ENCODE results near the gene PIP4K2A.
"Not testable (repeated sequence)": the region's sequence is repeated elsewhere in the genome, so short reads cannot be mapped to it uniquely, and the experiment has no call there.

The PIP4K2A gene

DNA sequence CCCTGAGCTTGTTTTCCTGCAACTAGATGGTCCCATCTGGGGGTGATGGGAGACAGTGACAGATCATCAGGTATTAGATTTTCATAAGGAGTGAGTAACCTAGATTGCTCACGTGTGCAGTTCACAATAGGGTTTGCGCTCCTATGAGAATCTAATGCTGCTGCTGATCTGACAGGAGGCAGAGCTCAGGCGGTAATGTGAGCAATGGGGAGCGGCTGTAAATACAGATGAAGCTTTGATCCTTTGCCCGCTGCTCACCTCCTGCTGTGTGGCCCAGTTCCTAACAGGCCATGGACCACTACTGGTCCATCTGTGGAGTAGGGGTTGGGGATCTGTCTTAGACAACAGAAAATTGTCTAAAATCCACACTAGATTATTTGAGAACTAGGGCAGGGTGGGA is 22.3 kb downstream of the PIP4K2A start:
- not testable (repeated sequence) for DNase-seq

DNA sequence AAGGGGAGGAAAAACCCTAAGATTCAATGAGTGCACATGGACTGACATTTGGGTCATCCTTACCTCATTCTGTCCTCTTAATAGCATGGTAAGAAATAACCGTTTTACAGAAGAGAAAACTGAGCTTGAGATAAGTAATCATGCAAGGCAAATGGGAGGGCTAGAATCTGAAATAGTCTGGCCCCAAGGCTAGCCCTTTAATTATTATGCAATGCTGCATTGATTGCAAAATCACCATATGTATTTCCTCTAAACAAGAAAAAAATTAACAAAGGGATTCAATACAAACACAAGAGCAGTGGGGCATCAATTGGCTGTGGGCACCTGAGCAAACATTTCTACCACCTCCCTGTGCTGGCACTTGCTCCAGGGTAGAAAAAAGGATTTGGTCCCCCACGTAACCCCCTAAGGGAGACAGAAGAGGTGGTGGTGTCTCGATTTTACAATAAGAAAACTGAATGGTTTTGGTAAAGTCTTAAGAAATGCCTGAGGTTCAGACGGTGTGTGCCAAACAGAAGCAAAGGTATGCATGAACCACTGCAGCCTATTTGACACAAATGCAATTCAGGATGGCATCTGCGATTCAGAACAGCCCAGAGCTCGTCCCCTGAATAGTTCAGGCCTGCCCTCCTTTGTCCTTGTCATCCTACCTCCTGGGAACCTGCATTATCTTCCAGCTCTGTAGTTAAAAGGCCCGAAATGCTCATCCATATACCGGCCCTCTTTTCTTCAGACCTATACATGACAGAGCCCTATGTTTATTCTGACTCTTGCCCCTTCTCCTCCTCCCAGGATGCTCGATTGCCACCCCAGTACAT is 23.6 kb downstream of the PIP4K2A start:
- no peak for DNase-seq

DNA sequence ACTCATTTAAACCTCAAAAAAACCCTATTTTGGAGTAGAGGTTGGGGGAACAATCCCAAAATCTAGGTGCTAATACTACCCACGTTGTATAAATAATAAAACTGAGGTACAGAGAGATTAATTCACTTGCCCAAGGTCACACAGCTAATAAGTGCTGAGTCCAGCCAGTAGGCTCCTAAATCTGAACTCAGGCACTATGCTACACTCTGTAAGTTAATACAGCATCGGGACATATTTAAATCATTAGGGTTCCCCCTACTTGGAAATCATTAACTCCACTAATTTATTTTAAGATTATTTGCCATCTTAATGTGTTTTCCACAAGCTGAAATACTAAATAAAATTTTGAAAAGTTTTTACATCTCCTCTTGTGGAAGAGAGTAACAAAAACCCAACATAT is 24.2 kb downstream of the PIP4K2A start:
- DNase-seq: no peak

DNA sequence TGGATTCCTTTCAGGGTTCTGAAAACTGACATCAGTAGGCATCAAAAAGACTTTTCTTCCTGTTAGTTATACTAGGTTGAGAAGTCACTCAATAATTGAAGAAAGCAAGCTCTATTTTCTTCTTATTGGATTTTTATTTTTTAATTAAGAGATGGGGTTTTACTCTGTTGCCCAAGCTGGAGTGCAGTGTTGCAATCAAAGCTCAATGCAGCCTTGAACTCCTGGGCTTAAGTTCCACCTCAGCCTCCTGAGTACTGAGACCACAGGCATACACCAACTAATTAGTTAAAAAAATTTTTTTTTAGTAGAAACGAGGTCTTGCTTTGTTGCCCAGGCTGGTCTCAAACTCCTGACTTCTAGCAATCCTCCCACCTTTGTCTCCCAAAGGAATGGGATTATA is 28.0 kb downstream of the PIP4K2A start:
- DNase-seq: no peak

GRCh38 chr10:22685926-22686325 is 28.5 kb downstream of the PIP4K2A start:
- peak; percentile 49 for DNase-seq

DNA sequence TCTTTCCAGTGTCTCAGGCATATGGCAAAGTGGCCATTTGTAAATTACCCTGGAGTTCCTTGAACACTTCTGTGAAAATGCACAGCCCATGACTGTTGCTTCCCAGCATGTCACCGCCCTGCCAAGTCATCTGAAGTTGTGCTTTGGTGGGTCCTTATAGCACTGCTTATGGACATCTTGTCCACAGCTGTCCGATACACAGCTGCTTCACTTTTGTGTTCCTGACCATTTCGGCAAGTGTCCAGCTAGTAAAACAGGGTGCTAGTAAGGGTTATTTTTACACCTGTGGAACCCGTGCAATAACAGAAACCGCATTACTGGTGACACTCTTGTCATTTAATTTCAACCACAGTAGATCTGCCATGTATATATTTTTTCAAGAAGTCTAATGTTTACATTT is 29.7 kb downstream of the PIP4K2A start:
- no peak for DNase-seq

GRCh38 chr10:22683140-22683389 is 31.3 kb downstream of the PIP4K2A start:
- no peak for DNase-seq

GRCh38 chr10:22682237-22683139 is 31.9 kb downstream of the PIP4K2A start:
- no peak for DNase-seq

GRCh38 chr10:22681783-22682183 is 32.6 kb downstream of the PIP4K2A start:
- no peak for DNase-seq

GRCh38 chr10:22681301-22681700 is 33.1 kb downstream of the PIP4K2A start:
- no peak for DNase-seq

GRCh38 chr10:22679608-22680007 is 34.8 kb downstream of the PIP4K2A start:
- DNase-seq: no peak

DNA sequence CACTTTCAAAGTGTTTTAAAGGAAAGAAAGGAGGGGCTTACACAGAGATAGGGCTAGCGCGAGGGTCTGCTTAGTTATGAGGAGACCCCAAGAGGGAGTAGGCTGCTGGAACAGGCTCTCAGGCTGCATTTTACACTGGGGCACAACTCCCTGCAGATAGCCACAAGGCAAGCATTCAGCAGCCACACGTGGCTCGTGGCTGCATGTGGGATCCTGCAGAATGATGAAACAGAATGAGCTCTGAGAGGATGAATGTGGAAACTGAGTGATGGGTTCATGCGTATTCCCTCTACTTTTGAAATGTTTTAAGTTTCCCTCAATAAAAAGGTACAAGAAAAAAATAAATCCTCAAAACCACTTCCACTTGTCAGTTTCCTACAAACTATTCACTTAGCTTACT is 37.0 kb downstream of the PIP4K2A start:
- no peak for DNase-seq

DNA sequence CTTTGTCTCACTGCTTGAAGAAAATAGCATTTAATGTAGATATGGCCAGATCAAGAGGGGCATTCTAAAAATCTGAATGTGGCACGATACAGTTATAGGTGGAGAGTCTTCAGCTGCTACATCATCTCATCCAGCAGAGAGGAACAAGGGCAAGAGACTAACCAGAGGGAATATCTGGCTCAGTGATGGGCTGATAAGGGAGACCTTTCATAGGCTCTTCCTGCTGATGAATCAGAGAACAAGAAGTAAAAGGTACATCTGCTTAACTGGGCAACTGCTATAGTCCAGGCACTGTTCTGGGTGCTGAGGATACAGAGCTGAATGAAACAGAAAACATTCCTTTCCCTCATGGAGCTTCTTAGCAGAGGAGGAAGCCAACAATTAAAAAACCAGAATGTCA is 37.9 kb downstream of the PIP4K2A start:
- no peak for DNase-seq

GRCh38 chr10:22674573-22674930 is 39.8 kb downstream of the PIP4K2A start:
- no peak for DNase-seq

- DNase-seq: no peak
These were observed 40.4 kb downstream of the PIP4K2A start for GRCh38 chr10:22673785-22674572.

GRCh38 chr10:22673091-22673392 is 41.3 kb downstream of the PIP4K2A start:
- no peak for DNase-seq

DNA sequence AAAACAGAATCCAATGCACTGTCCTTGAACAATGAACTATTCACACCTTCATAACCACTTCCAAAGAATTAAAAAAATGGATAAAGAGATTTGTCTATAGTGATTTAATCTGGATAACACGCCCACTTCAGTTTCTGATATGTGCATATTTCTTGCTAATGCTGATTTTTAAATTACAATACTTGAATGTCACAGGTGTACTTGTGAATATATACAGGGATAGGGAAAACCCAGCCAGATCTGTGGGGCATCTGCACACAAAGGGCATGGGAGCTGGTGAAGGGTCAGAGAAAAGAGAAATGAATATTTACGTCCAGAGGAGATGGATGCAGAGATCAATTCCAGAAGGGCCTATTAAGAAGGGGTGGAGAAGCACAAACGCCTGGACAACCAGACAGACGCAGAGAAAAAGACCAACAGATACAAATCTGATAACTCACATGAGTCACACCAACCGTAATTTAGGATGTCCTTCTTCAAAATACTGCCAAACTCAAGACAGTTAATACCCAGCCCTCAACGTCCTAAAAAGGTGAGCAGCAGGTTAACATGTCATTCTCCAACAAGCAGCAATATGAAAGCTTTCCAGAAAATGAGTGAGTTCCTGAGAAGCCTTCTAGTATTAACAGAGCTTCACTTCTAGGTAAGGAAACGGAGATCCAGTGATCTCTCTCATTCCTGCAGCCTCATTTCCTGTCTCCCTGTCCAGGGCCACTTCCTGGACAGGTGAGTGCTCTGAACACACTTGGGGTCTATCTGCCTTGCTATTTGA is 41.9 kb downstream of the PIP4K2A start:
- DNase-seq: no peak

DNA sequence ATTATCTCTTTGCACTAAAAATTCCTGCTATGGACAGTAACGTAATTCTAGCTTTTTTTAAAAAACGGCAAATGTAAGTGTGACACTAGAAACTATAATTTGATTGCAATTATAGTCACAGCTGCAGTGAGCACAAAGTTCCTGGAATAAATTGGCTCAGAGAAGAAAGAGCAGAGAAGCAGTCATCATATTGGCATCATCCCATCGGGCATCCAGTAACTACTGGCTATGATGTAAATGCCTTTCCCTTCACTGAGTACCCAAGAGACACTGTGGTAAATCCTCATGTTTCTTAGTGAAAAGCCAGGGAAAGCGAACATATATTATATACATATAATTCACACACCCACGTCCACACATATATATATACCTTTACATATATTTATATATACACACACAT is 43.6 kb downstream of the PIP4K2A start:
- DNase-seq: no peak

- DNase-seq: no peak
These were observed 45.1 kb downstream of the PIP4K2A start for GRCh38 chr10:22669163-22669711.

- no peak for DNase-seq
These were observed 47.3 kb downstream of the PIP4K2A start for GRCh38 chr10:22667093-22667480.

- no peak for DNase-seq
These were observed 47.9 kb downstream of the PIP4K2A start for GRCh38 chr10:22666287-22667092.

GRCh38 chr10:22665329-22665728 is 49.0 kb downstream of the PIP4K2A start:
- no peak for DNase-seq

Data from left hindlimb (tissue), 1 donor.